ENCODE data around the gene GRIP1. TPM values are rescaled to one million over a fixed set of nuclear protein-coding genes. Genes with fewer than 3 reads are reported as not detected.

GRIP1 gene
- total RNA-seq, 3 donors from 2014 or later: 6.6 to 22.8 (median 12.8) TPM

DNA sequence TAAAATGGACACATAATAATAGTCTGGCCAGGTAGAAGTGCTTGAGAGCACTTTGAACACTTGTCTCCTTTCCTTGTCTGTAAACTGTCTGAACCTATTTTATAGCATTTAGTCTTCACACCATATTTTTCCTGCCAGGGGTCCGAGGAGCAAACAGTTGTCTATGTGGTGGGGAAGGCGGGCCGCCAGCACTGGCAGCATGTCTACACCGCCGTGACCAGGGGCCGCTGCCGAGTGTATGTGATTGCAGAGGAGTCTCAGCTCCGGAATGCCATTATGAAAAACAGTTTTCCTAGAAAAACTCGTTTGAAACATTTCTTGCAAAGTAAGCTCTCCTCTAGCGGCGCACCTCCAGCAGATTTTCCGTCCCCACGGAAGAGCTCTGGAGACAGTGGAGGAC lies 347.9 kb downstream of the GRIP1 start:
- Histone ChIP-seq H3K9me3 (no peaks in the 10 kb centered on the region), H3K36me3 (ENCODE audit: low read depth) (no peaks in the 10 kb centered on the region), H3K4me1 (ENCODE audit: low read depth) (no peaks in the 10 kb centered on the region), H3K4me3 (no peak overlapping the region)
- TF ChIP-seq, protein P1, sequence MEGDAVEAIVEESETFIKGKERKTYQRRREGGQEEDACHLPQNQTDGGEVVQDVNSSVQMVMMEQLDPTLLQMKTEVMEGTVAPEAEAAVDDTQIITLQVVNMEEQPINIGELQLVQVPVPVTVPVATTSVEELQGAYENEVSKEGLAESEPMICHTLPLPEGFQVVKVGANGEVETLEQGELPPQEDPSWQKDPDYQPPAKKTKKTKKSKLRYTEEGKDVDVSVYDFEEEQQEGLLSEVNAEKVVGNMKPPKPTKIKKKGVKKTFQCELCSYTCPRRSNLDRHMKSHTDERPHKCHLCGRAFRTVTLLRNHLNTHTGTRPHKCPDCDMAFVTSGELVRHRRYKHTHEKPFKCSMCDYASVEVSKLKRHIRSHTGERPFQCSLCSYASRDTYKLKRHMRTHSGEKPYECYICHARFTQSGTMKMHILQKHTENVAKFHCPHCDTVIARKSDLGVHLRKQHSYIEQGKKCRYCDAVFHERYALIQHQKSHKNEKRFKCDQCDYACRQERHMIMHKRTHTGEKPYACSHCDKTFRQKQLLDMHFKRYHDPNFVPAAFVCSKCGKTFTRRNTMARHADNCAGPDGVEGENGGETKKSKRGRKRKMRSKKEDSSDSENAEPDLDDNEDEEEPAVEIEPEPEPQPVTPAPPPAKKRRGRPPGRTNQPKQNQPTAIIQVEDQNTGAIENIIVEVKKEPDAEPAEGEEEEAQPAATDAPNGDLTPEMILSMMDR (IDR thresholded peaks at IDR 0.05): no peak
- intact Hi-C loops (cut with DNase I, micrococcal nuclease): no loop called here
- DNase-seq (no peak), ATAC-seq (no peak)

GRCh38 chr12:66329941-66330340 lies 348.9 kb downstream of the GRIP1 start:
- Histone ChIP-seq H3K36me3 (ENCODE audit: low read depth) (no peaks in the 10 kb centered on the region), H3K4me1 (ENCODE audit: low read depth) (no peaks in the 10 kb centered on the region), H3K9me3 (no peaks in the 10 kb centered on the region), H3K4me3 (no peak overlapping the region)
- no peak for DNase-seq
- no peak for ATAC-seq
- intact Hi-C loops (cut with DNase I, micrococcal nuclease): no loop called here
- TF ChIP-seq, protein P1 (IDR thresholded peaks at IDR 0.05): no peak

DNA sequence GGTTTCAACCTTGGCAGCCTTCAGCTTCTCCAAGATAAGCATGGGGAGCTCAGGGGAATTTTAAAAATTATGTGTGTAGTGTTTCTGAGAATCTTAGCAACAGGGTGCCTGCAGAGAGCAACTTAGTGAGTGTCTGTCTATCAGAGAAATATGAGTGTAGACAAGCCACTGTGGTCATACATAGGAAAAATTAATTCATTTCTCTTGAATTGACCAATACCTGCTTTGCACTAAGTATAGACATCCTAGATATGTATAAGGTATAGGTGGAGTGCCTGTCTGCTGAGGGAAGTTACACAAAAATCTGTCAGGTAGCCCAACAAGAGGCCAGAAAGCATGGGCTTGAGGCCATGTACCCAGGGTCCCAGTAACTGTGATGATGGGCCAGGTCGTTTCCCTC lies 355.9 kb downstream of the GRIP1 start:
- Histone ChIP-seq H3K9me3 (no peaks in the 10 kb centered on the region), H3K4me1 (ENCODE audit: low read depth) (no peaks in the 10 kb centered on the region), H3K36me3 (ENCODE audit: low read depth) (no peaks in the 10 kb centered on the region), H3K4me3 (no peak overlapping the region)
- intact Hi-C loops (cut with DNase I, micrococcal nuclease): no loop called here
- TF ChIP-seq, protein P1 (IDR thresholded peaks at IDR 0.05): no peak
- DNase-seq (no peak), ATAC-seq (no peak)

GRCh38 chr12:66321435-66321834 lies 357.4 kb downstream of the GRIP1 start:
- DNase-seq: no peak
- no peak for ATAC-seq
- no peaks in the 10 kb centered on the region for H3K9me3 ChIP-seq
- no peak overlapping the region for H3K4me3 ChIP-seq
- H3K4me1 ChIP-seq (ENCODE audit: low read depth): no peaks in the 10 kb centered on the region
- intact Hi-C loops (cut with DNase I, micrococcal nuclease): no loop called here
- H3K36me3 ChIP-seq (ENCODE audit: low read depth): no peaks in the 10 kb centered on the region
- TF ChIP-seq, protein P1 (IDR thresholded peaks at IDR 0.05): no peak

- Histone ChIP-seq H3K9me3 (no peaks in the 10 kb centered on the region), H3K4me3 (no peak overlapping the region), H3K36me3 (ENCODE audit: low read depth) (no peaks in the 10 kb centered on the region), H3K4me1 (ENCODE audit: low read depth) (no peaks in the 10 kb centered on the region)
- DNase-seq (no peak), ATAC-seq (no peak)
- TF ChIP-seq, protein P1 (IDR thresholded peaks at IDR 0.05): no peak
- intact Hi-C loops (cut with DNase I, micrococcal nuclease): no loop called here
These were observed 357.9 kb downstream of the GRIP1 start for GRCh38 chr12:66320996-66321395.
